ENCODE results near the gene G6PC2.
A peak's percentile ranks its signal among the peaks of the same experiment; 100 is the strongest.

Gene G6PC2

GRCh38 chr2:168884975-168885374, 16.1 kb upstream of the G6PC2 start:
- Histone ChIP-seq H3K4me1 (ENCODE audit: control insufficient read depth, insufficient read depth, low read length) (no peaks in the 10 kb centered on the region), H3K4me3 (ENCODE audit: low read length) (no peak overlapping the region), H3K9me3 (ENCODE audit: control insufficient read depth, low read length) (no peaks in the 10 kb centered on the region), H3K9ac (ENCODE audit: low read length) (no peak overlapping the region), H3K27me3 (ENCODE audit: control insufficient read depth, insufficient read depth, low read length) (no peaks in the 10 kb centered on the region), H3K36me3 (ENCODE audit: control insufficient read depth, insufficient read depth, low read length) (no peaks in the 10 kb centered on the region)

GRCh38 chr2:168889635-168890005, 11.5 kb upstream of the G6PC2 start:
- Histone ChIP-seq H3K9ac (ENCODE audit: low read length) (peak overlapping the region; percentile 53), H3K4me1 (ENCODE audit: control insufficient read depth, insufficient read depth, low read length) (no peaks in the 10 kb centered on the region), H3K4me3 (ENCODE audit: low read length) (peak overlapping the region; percentile 48), H3K9me3 (ENCODE audit: control insufficient read depth, low read length) (no peaks in the 10 kb centered on the region), H3K36me3 (ENCODE audit: control insufficient read depth, insufficient read depth, low read length) (no peaks in the 10 kb centered on the region), H3K27me3 (ENCODE audit: control insufficient read depth, insufficient read depth, low read length) (no peaks in the 10 kb centered on the region)

- Histone ChIP-seq H3K27me3 (ENCODE audit: control insufficient read depth, insufficient read depth, low read length) (no peaks in the 10 kb centered on the region), H3K4me1 (ENCODE audit: control insufficient read depth, insufficient read depth, low read length) (no peaks in the 10 kb centered on the region), H3K9me3 (ENCODE audit: control insufficient read depth, low read length) (no peaks in the 10 kb centered on the region), H3K9ac (ENCODE audit: low read length) (peak within 1 kb of the TSS; percentile 53), H3K4me3 (ENCODE audit: low read length) (peak within 1 kb of the TSS; percentile 48), H3K36me3 (ENCODE audit: control insufficient read depth, insufficient read depth, low read length) (no peaks in the 10 kb centered on the region)
These were observed 10.9 kb upstream of the G6PC2 start, which contains the start of gene SPC25 for GRCh38 chr2:168890006-168890782. Gene SPC25, minus strand, starts transcription at chr2:168890430. Its CDS starts 911 bp downstream, at chr2:168889519.

GRCh38 chr2:168892327-168892726, 8.8 kb upstream of the G6PC2 start:
- no peaks in the 10 kb centered on the region for H3K36me3 ChIP-seq (ENCODE audit: control insufficient read depth, insufficient read depth, low read length)
- H3K4me3 ChIP-seq (ENCODE audit: low read length), result no peak overlapping the region
- no peak overlapping the region for H3K9ac ChIP-seq (ENCODE audit: low read length)
- no peaks in the 10 kb centered on the region for H3K27me3 ChIP-seq (ENCODE audit: control insufficient read depth, insufficient read depth, low read length)
- no peaks in the 10 kb centered on the region for H3K9me3 ChIP-seq (ENCODE audit: control insufficient read depth, low read length)
- H3K4me1 ChIP-seq (ENCODE audit: control insufficient read depth, insufficient read depth, low read length), result no peaks in the 10 kb centered on the region

GRCh38 chr2:168894101-168894500, 7.0 kb upstream of the G6PC2 start:
- Histone ChIP-seq H3K36me3 (ENCODE audit: control insufficient read depth, insufficient read depth, low read length) (no peaks in the 10 kb centered on the region), H3K9me3 (ENCODE audit: control insufficient read depth, low read length) (no peaks in the 10 kb centered on the region), H3K4me1 (ENCODE audit: control insufficient read depth, insufficient read depth, low read length) (no peaks in the 10 kb centered on the region), H3K4me3 (ENCODE audit: low read length) (no peak overlapping the region), H3K9ac (ENCODE audit: low read length) (no peak overlapping the region), H3K27me3 (ENCODE audit: control insufficient read depth, insufficient read depth, low read length) (no peaks in the 10 kb centered on the region)

GRCh38 chr2:168894720-168895119, 6.4 kb upstream of the G6PC2 start:
- H3K4me3 ChIP-seq (ENCODE audit: low read length), result no peak overlapping the region
- H3K9ac ChIP-seq (ENCODE audit: low read length), result no peak overlapping the region

GRCh38 chr2:168895771-168896170, 5.3 kb upstream of the G6PC2 start:
- Histone ChIP-seq H3K9ac (ENCODE audit: low read length) (no peak overlapping the region), H3K9me3 (ENCODE audit: control insufficient read depth, low read length) (no peaks in the 10 kb centered on the region), H3K27me3 (ENCODE audit: control insufficient read depth, insufficient read depth, low read length) (no peaks in the 10 kb centered on the region), H3K36me3 (ENCODE audit: control insufficient read depth, insufficient read depth, low read length) (no peaks in the 10 kb centered on the region), H3K4me3 (ENCODE audit: low read length) (no peak overlapping the region), H3K4me1 (ENCODE audit: control insufficient read depth, insufficient read depth, low read length) (no peaks in the 10 kb centered on the region)

More at GRCh38 chr2:168894720-168895119, 6.4 kb upstream of the G6PC2 start:
- H3K27me3 ChIP-seq (ENCODE audit: control insufficient read depth, insufficient read depth, low read length), result no peaks in the 10 kb centered on the region
- no peaks in the 10 kb centered on the region for H3K9me3 ChIP-seq (ENCODE audit: control insufficient read depth, low read length)
- no peaks in the 10 kb centered on the region for H3K36me3 ChIP-seq (ENCODE audit: control insufficient read depth, insufficient read depth, low read length)
- no peaks in the 10 kb centered on the region for H3K4me1 ChIP-seq (ENCODE audit: control insufficient read depth, insufficient read depth, low read length)

- Histone ChIP-seq H3K4me3 (ENCODE audit: low read length) (no peak overlapping the region), H3K4me1 (ENCODE audit: control insufficient read depth, insufficient read depth, low read length) (no peaks in the 10 kb centered on the region), H3K9me3 (ENCODE audit: control insufficient read depth, low read length) (no peaks in the 10 kb centered on the region), H3K27me3 (ENCODE audit: control insufficient read depth, insufficient read depth, low read length) (no peaks in the 10 kb centered on the region), H3K36me3 (ENCODE audit: control insufficient read depth, insufficient read depth, low read length) (no peaks in the 10 kb centered on the region), H3K9ac (ENCODE audit: low read length) (no peak overlapping the region)
These were observed 4.3 kb upstream of the G6PC2 start for GRCh38 chr2:168896783-168897182.

GRCh38 chr2:168897449-168897848, 3.6 kb upstream of the G6PC2 start:
- H3K27me3 ChIP-seq (ENCODE audit: control insufficient read depth, insufficient read depth, low read length), result no peaks in the 10 kb centered on the region
- no peaks in the 10 kb centered on the region for H3K36me3 ChIP-seq (ENCODE audit: control insufficient read depth, insufficient read depth, low read length)
- H3K9me3 ChIP-seq (ENCODE audit: control insufficient read depth, low read length), result no peaks in the 10 kb centered on the region

GRCh38 chr2:168903888-168904287, 2.8 kb downstream of the G6PC2 start:
- Histone ChIP-seq H3K36me3 (ENCODE audit: control insufficient read depth, insufficient read depth, low read length) (no peaks in the 10 kb centered on the region), H3K9me3 (ENCODE audit: control insufficient read depth, low read length) (no peaks in the 10 kb centered on the region), H3K4me3 (ENCODE audit: low read length) (no peak overlapping the region), H3K4me1 (ENCODE audit: control insufficient read depth, insufficient read depth, low read length) (no peaks in the 10 kb centered on the region), H3K9ac (ENCODE audit: low read length) (no peak overlapping the region), H3K27me3 (ENCODE audit: control insufficient read depth, insufficient read depth, low read length) (no peaks in the 10 kb centered on the region)

More at GRCh38 chr2:168897449-168897848, 3.6 kb upstream of the G6PC2 start:
- Histone ChIP-seq H3K4me3 (ENCODE audit: low read length) (no peak overlapping the region), H3K9ac (ENCODE audit: low read length) (no peak overlapping the region), H3K4me1 (ENCODE audit: control insufficient read depth, insufficient read depth, low read length) (no peaks in the 10 kb centered on the region)

- Histone ChIP-seq H3K4me1 (ENCODE audit: control insufficient read depth, insufficient read depth, low read length) (no peaks in the 10 kb centered on the region), H3K9me3 (ENCODE audit: control insufficient read depth, low read length) (no peaks in the 10 kb centered on the region), H3K36me3 (ENCODE audit: control insufficient read depth, insufficient read depth, low read length) (no peaks in the 10 kb centered on the region), H3K27me3 (ENCODE audit: control insufficient read depth, insufficient read depth, low read length) (no peaks in the 10 kb centered on the region), H3K4me3 (ENCODE audit: low read length) (no peak overlapping the region), H3K9ac (ENCODE audit: low read length) (no peak overlapping the region)
These were observed 3.3 kb downstream of the G6PC2 start for GRCh38 chr2:168904358-168904757.

- Histone ChIP-seq H3K4me3 (ENCODE audit: low read length) (no peak overlapping the region), H3K36me3 (ENCODE audit: control insufficient read depth, insufficient read depth, low read length) (no peaks in the 10 kb centered on the region), H3K4me1 (ENCODE audit: control insufficient read depth, insufficient read depth, low read length) (no peaks in the 10 kb centered on the region), H3K9ac (ENCODE audit: low read length) (no peak overlapping the region), H3K27me3 (ENCODE audit: control insufficient read depth, insufficient read depth, low read length) (peaks cover 15% of the 10 kb centered on the region), H3K9me3 (ENCODE audit: control insufficient read depth, low read length) (no peaks in the 10 kb centered on the region)
These were observed 7.0 kb downstream of the G6PC2 start for GRCh38 chr2:168907940-168908662.
